HepG2 (cell line): ENCODE data around the gene CPXM2. TPM values are rescaled to one million over a fixed set of nuclear protein-coding genes. Genes with fewer than 3 reads are reported as not detected.

Experiments used
- ATAC-seq: fragments of 200-7000 bp; cut with Tn5 transposase; 3 replicates; pipeline ENCODE4 v1.9.1; 2020; ENCODE audit warnings: mild to moderate bottlenecking, moderate library complexity
- BruUV-seq: library from RNA; stranded (reverse); fragments of 400-500 nt; replicated peaks from 2 replicates; lab custom pipeline; 2021; lab: Mats Ljungman, UMichigan
- CTCF ChIA-PET: fragments of 300-600 bp; formaldehyde crosslinking; extraction: SDS; loops from one replicate; lab custom pipeline; 2021; ENCODE audit warnings: low total read pairs, inconsistent platforms, low intra/inter-chr PET ratio; lab: Yijun Ruan, JAX
- POLR2A ChIA-PET: fragments of 350-600 bp; sonication (Branson Sonifier 250); formaldehyde crosslinking; loops from one replicate; lab custom pipeline; 2020; ENCODE audit warnings: antibody characterized with exemption, inconsistent platforms; lab: Yijun Ruan, JAX
- DNase-seq: peaks from one replicate; pipeline ENCODE4 v3.0.0-alpha.2; 2015; ENCODE audit warnings: low spot score
- FAIRE-seq: peaks from 3 replicates; lab custom pipeline; 2011; peaks lifted over from hg19 to GRCh38; lab: Jason Lieb, UNC
- H2AFZ ChIP-seq: one replicate; pipeline ENCODE4 v1.6.1; 2011; ENCODE audit warnings: low read length, inconsistent platforms
- H3K27ac ChIP-seq: fragments of 300-600 bp; 3 replicates; pipeline ENCODE4 v1.8.0; 2011; ENCODE audit warnings: mixed run types, mild to moderate bottlenecking, mixed read lengths, low read length, inconsistent platforms; ENCODE audit not compliant: insufficient read depth; ENCODE audit errors: extremely low read length
- H3K27me3 ChIP-seq, 2 experiments: fragments of 200-600 bp in 1 of 2; 2 replicates in 1 of 2; 3 replicates in 1 of 2; pipeline versions ENCODE4 v1.6.0 to v1.8.0; 2011; ENCODE audit warnings: low read length in 2 of 2, mild to moderate bottlenecking in 2 of 2, moderate library complexity in 2 of 2, inconsistent platforms in 1 of 2; ENCODE audit not compliant: insufficient read depth in 2 of 2, control insufficient read depth in 1 of 2
- H3K36me3 ChIP-seq, 2 experiments: fragments of 200-600 bp in 1 of 2; replicated peaks in 1 of 2; 2 replicates in 1 of 2; 3 replicates in 1 of 2; pipeline versions ENCODE4 v1.5.1 to v1.8.0; 2011; ENCODE audit warnings: low read length in 2 of 2, inconsistent platforms in 1 of 2; ENCODE audit not compliant: insufficient read depth in 2 of 2, control insufficient read depth in 1 of 2
- H3K4me1 ChIP-seq: 2 replicates; pipeline ENCODE4 v1.5.1; 2012; ENCODE audit warnings: low read length, inconsistent platforms; ENCODE audit not compliant: insufficient read depth
- H3K4me2 ChIP-seq: 2 replicates; pipeline ENCODE4 v1.6.0; 2011; ENCODE audit warnings: low read depth, low read length, inconsistent platforms
- H3K4me3 ChIP-seq, 3 experiments: fragments of 200-600 bp in 1 of 3; sonication (generic), shearing (Covaris generic) in 1 of 3; replicated peaks in 1 of 3; 2 replicates each; pipeline ENCODE4 v1.5.1; 2011 to 2016; ENCODE audit warnings: low read length in 3 of 3, inconsistent platforms in 2 of 3, low read depth in 2 of 3, mild to moderate bottlenecking in 2 of 3, control low read depth in 1 of 3, mixed read lengths in 1 of 3; ENCODE audit not compliant: insufficient read depth in 1 of 3
- H3K79me2 ChIP-seq: one replicate; pipeline ENCODE4 v1.6.1; 2011; ENCODE audit warnings: low read length, inconsistent platforms; ENCODE audit not compliant: insufficient read depth
- H3K9ac ChIP-seq: 2 replicates; pipeline ENCODE4 v1.6.0; 2011; ENCODE audit warnings: mild to moderate bottlenecking, low read depth, low read length, inconsistent platforms; ENCODE audit not compliant: insufficient read depth
- H3K9me3 ChIP-seq: 2 replicates; pipeline ENCODE4 v1.5.1; 2012; ENCODE audit warnings: mild to moderate bottlenecking, low read length
- H4K20me1 ChIP-seq: 2 replicates; pipeline ENCODE4 v1.6.0; 2011; ENCODE audit warnings: inconsistent platforms, mild to moderate bottlenecking, low read length, moderate library complexity; ENCODE audit not compliant: insufficient read depth
- CREB1 ChIP-seq, 2 experiments: fragments of 450-650 bp in 1 of 2; IDR thresholded peaks; 2 replicates each; pipeline ENCODE4 v1.6.1; 2016 to 2017; ENCODE audit warnings: control low read depth in 1 of 2, mild to moderate bottlenecking in 1 of 2, missing compliant biosample characterization in 1 of 2, missing genetic modification characterization in 1 of 2
- DNMT1 ChIP-seq: sonication (generic); formaldehyde crosslinking; IDR thresholded peaks from 2 replicates; pipeline ENCODE4 v1.5.1; 2020; ENCODE audit warnings: mild to moderate bottlenecking, missing genetic modification reagents
- ELF3 ChIP-seq: IDR thresholded peaks from 2 replicates; pipeline ENCODE4 v1.6.1; 2016; ENCODE audit warnings: missing genetic modification reagents, missing compliant biosample characterization
- FOXA3 ChIP-seq: IDR thresholded peaks from 2 replicates; pipeline ENCODE4 v1.6.1; 2016; ENCODE audit warnings: missing genetic modification reagents, missing compliant biosample characterization
- GFI1 ChIP-seq: sonication (generic); formaldehyde crosslinking; IDR thresholded peaks from 2 replicates; pipeline ENCODE4 v1.5.0; 2020; ENCODE audit warnings: missing genetic modification reagents, mild to moderate bottlenecking, borderline replicate concordance
- MIXL1 ChIP-seq: IDR thresholded peaks from 2 replicates; pipeline ENCODE4 v1.6.1; 2016
- SMARCE1 ChIP-seq: fragments of 450-650 bp; IDR thresholded peaks from 2 replicates; pipeline ENCODE4 v1.6.1; 2017; ENCODE audit warnings: borderline replicate concordance
- TMF1 ChIP-seq: sonication (generic); formaldehyde crosslinking; IDR thresholded peaks from 2 replicates; pipeline ENCODE4 v1.8.1; 2022; ENCODE audit warnings: low read depth, missing genetic modification reagents
- ZBTB7A ChIP-seq: sonication (generic); formaldehyde crosslinking; IDR thresholded peaks from 2 replicates; pipeline ENCODE4 v1.8.0; 2022; ENCODE audit warnings: mild to moderate bottlenecking, missing genetic modification reagents
- ZFP36L1 ChIP-seq: sonication (generic); formaldehyde crosslinking; IDR thresholded peaks from 2 replicates; pipeline ENCODE4 v1.8.0; 2022; ENCODE audit warnings: mild to moderate bottlenecking, missing genetic modification reagents, moderate library complexity
- ZIK1 ChIP-seq: sonication (generic); formaldehyde crosslinking; IDR thresholded peaks from 2 replicates; pipeline ENCODE4 v1.5.0; 2020; ENCODE audit warnings: mild to moderate bottlenecking, low read depth, missing genetic modification reagents, borderline replicate concordance
- ZNF543 ChIP-seq: sonication (generic); formaldehyde crosslinking; IDR thresholded peaks from 2 replicates; pipeline ENCODE4 v1.4.0; 2020; ENCODE audit warnings: mild to moderate bottlenecking, missing genetic modification reagents
- ZNF639 ChIP-seq: conservative IDR thresholded peaks from 2 replicates; pipeline ENCODE4 v1.6.1; 2018; ENCODE audit warnings: missing genetic modification reagents
- ZSCAN30 ChIP-seq: sonication (generic); formaldehyde crosslinking; IDR thresholded peaks from 2 replicates; pipeline ENCODE4 v1.5.0; 2020; ENCODE audit warnings: mild to moderate bottlenecking, missing genetic modification reagents
- WGBS: methylation state at CpG from one replicate; pipeline ENCODE4 v1.1.6; 2017; ENCODE audit warnings: low lambda C conversion rate; 5-methylcytosine and 5-hydroxymethylcytosine counted together
- in situ Hi-C: cut with HindIII; loops from 2 replicates; pipeline ENCODE4 v1.10.0; 2017; ENCODE audit warnings: low pct_unique_long_range_greater_than_20kb; ENCODE audit not compliant: extremely low pct_ligation_motif_present
- intact Hi-C: fragments of 100-400 bp; cut with micrococcal nuclease; formaldehyde crosslinking; loops from one replicate; pipeline ENCODE4 v1.10.0; 2022; ENCODE audit not compliant: unreplicated experiment
- polyA plus RNA-seq, 8 experiments: library from polyadenylated mRNA; depleted of rRNA in 3 of 8; stranded (reverse) in 7 of 8; unstranded in 1 of 8; fragments of >200 nt; fragmentation: Illumina TruSeq in 4 of 8; extraction: Trizol in 4 of 8; gene quantifications; 2 replicates each; pipeline versions ENCODE4 v1.2.1 to v1.2.3, GENCODE V29; 2011 to 2016; ENCODE audit warnings: low read depth in 4 of 8, missing spikeins in 1 of 8, mixed read lengths in 1 of 8; ENCODE audit not compliant: insufficient read depth in 1 of 8
- total RNA-seq, 5 experiments: library from RNA; depleted of rRNA; stranded (reverse); fragments of >200 nt; fragmentation: Illumina TruSeq; extraction: Trizol; gene quantifications; 2 replicates each; pipeline ENCODE4 v1.2.3, GENCODE V29; 2016; ENCODE audit warnings: low read depth in 1 of 5
- TF ChIP-seq, protein P1 (sequence below): sonication (generic); formaldehyde crosslinking; IDR thresholded peaks from 2 replicates; pipeline ENCODE4 v1.4.0; 2020; ENCODE audit warnings: mild to moderate bottlenecking, missing genetic modification reagents
- TF ChIP-seq, protein P2 (sequence below): sonication (generic); formaldehyde crosslinking; IDR thresholded peaks from 2 replicates; pipeline ENCODE4 v1.4.0; 2020; ENCODE audit warnings: mild to moderate bottlenecking, missing genetic modification reagents
- TF ChIP-seq, protein P3 (sequence below): IDR thresholded peaks from 2 replicates; pipeline ENCODE4 v1.6.1; 2018; ENCODE audit warnings: missing genetic modification reagents

Gene CPXM2
- total and polyA plus RNA-seq, 2 of the 13 experiments (the other 11 are each of a cell fraction or from before 2014, with no cell fraction given), result 0.03 TPM; not detected in 1

GRCh38 chr10:123783296-123783695 lies 108.3 kb downstream of the CPXM2 start:
- BruUV-seq, result no TSS peak
- CTCF ChIA-PET, result no interaction called here

GRCh38 chr10:123782549-123782948 lies 109.1 kb downstream of the CPXM2 start:
- intact Hi-C loops, result no loop called here
- H3K4me2 ChIP-seq, result no peak overlapping the region
- no peak overlapping the region for H3K27ac ChIP-seq
- ATAC-seq, result no peak
- WGBS, result 14% methylated on average over 5 of the region's 5 CpGs
- DNase-seq, result no peak
- ChIA-PET POLR2A (no interaction called here), CTCF (no interaction called here)
- H3K4me1 ChIP-seq, result no peaks in the 10 kb centered on the region
- no peak overlapping the region for H3K9ac ChIP-seq
- no peak for TF ChIP-seq ELF3 (CRISPR knock-in tag)
- TF ChIP-seq, protein P1, sequence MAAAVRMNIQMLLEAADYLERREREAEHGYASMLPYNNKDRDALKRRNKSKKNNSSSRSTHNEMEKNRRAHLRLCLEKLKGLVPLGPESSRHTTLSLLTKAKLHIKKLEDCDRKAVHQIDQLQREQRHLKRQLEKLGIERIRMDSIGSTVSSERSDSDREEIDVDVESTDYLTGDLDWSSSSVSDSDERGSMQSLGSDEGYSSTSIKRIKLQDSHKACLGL (CRISPR knock-in tag), result no peak
- no peak for TF ChIP-seq ZIK1 (CRISPR knock-in tag)
- TF ChIP-seq, protein P2, sequence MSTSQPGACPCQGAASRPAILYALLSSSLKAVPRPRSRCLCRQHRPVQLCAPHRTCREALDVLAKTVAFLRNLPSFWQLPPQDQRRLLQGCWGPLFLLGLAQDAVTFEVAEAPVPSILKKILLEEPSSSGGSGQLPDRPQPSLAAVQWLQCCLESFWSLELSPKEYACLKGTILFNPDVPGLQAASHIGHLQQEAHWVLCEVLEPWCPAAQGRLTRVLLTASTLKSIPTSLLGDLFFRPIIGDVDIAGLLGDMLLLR (CRISPR knock-in tag), result no peak
- no peak for TF ChIP-seq ZSCAN30 (CRISPR knock-in tag)
- no peak for TF ChIP-seq DNMT1 (CRISPR knock-in tag)
- no peak for TF ChIP-seq ZNF639 (CRISPR knock-in tag)
- TF ChIP-seq, protein P3, sequence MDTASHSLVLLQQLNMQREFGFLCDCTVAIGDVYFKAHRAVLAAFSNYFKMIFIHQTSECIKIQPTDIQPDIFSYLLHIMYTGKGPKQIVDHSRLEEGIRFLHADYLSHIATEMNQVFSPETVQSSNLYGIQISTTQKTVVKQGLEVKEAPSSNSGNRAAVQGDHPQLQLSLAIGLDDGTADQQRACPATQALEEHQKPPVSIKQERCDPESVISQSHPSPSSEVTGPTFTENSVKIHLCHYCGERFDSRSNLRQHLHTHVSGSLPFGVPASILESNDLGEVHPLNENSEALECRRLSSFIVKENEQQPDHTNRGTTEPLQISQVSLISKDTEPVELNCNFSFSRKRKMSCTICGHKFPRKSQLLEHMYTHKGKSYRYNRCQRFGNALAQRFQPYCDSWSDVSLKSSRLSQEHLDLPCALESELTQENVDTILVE (CRISPR knock-in tag), result no peak
- no TSS peak for BruUV-seq
- no peak overlapping the region for H3K4me3 ChIP-seq
- no peaks in the 10 kb centered on the region for H4K20me1 ChIP-seq
- no peaks in the 10 kb centered on the region for H3K9me3 ChIP-seq
- H3K36me3 ChIP-seq, result no peaks in the 10 kb centered on the region
- H2AFZ ChIP-seq, result no peak overlapping the region
- no peaks in the 10 kb centered on the region for H3K79me2 ChIP-seq
- in situ Hi-C loops, result no loop called here
- FAIRE-seq, result no peak
- H3K27me3 ChIP-seq, result peaks cover 2 to 44% of the 10 kb centered on the region in 2 experiments; a peak in 3 of 5 replicates

More at GRCh38 chr10:123783296-123783695, 108.3 kb downstream of the CPXM2 start:
- Histone ChIP-seq H3K4me3 (no peak overlapping the region), H3K79me2 (no peaks in the 10 kb centered on the region), H3K27me3 (peaks cover 2 to 44% of the 10 kb centered on the region in 2 experiments; a peak in 3 of 5 replicates), H4K20me1 (no peaks in the 10 kb centered on the region), H3K4me1 (no peaks in the 10 kb centered on the region), H3K4me2 (no peak overlapping the region), H2AFZ (no peak overlapping the region), H3K9ac (no peak overlapping the region), H3K36me3 (no peaks in the 10 kb centered on the region), H3K9me3 (no peaks in the 10 kb centered on the region), H3K27ac (no peak overlapping the region)
- WGBS, result 1% methylated on average over 3 of the region's 3 CpGs
- no peak for TF ChIP-seq ZBTB7A
- TF ChIP-seq TMF1, result no peak
- no peak for TF ChIP-seq MIXL1 (CRISPR knock-in tag)
- TF ChIP-seq FOXA3 (CRISPR knock-in tag), result no peak
- no peak for TF ChIP-seq ZNF543
- no peak for TF ChIP-seq ZFP36L1 (CRISPR knock-in tag)
- TF ChIP-seq GFI1, result no peak
- TF ChIP-seq SMARCE1, result no peak
- TF ChIP-seq, protein P1 (CRISPR knock-in tag), result no peak
- TF ChIP-seq CREB1 (IDR thresholded peaks at IDR 0.05), result no peak
- no peak for TF ChIP-seq CREB1 (CRISPR knock-in tag; IDR thresholded peaks at IDR 0.05)
- in situ Hi-C loops (no loop called here), intact Hi-C loops (no loop called here)
- no peak for DNase-seq
- no peak for ATAC-seq
- FAIRE-seq, result no peak
- POLR2A ChIA-PET, result no interaction called here
